ENCODE data around the gene SGIP1.

The SGIP1 gene

DNA sequence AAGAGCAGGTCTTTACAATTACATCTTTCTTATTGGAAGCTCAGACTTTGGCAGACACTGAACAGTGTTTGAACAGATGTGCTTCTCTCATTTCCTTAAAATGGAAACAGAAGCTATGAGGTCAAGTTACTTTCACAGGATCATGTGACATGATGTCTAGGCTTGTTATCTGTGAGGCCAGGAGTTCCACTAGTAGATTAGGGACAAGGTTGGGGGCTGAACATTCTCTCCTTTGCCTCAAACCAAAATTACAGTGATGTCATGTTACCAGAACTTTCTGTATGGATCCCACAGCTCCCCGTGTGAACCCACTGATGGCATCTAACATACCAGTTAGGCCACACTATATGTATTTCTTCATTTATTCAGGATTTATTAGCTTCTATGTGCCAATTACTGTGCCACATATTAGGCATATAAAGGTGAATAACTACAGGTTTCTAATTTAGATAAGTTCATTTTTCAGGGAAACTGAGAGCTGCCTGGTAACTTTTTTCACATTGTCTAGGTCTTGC, 224.3 kb downstream of the SGIP1 start:
- DNase-seq (ENCODE audit: low read depth): no peak
- TF ChIP-seq, protein P1, sequence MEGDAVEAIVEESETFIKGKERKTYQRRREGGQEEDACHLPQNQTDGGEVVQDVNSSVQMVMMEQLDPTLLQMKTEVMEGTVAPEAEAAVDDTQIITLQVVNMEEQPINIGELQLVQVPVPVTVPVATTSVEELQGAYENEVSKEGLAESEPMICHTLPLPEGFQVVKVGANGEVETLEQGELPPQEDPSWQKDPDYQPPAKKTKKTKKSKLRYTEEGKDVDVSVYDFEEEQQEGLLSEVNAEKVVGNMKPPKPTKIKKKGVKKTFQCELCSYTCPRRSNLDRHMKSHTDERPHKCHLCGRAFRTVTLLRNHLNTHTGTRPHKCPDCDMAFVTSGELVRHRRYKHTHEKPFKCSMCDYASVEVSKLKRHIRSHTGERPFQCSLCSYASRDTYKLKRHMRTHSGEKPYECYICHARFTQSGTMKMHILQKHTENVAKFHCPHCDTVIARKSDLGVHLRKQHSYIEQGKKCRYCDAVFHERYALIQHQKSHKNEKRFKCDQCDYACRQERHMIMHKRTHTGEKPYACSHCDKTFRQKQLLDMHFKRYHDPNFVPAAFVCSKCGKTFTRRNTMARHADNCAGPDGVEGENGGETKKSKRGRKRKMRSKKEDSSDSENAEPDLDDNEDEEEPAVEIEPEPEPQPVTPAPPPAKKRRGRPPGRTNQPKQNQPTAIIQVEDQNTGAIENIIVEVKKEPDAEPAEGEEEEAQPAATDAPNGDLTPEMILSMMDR (conservative IDR thresholded peaks at IDR 0.05; ENCODE audit: low read depth, low read length): no peak
- no peak overlapping the region for H3K4me3 ChIP-seq (ENCODE audit: low read length)

- H3K4me3 ChIP-seq (ENCODE audit: low read length): no peak overlapping the region
- TF ChIP-seq, protein P1 (conservative IDR thresholded peaks at IDR 0.05; ENCODE audit: low read depth, low read length): no peak
- no peak for DNase-seq (ENCODE audit: low read depth)
These were observed 226.6 kb downstream of the SGIP1 start for GRCh38 chr1:66760506-66760905.

GRCh38 chr1:66761221-66761620, 227.3 kb downstream of the SGIP1 start:
- TF ChIP-seq, protein P1 (conservative IDR thresholded peaks at IDR 0.05; ENCODE audit: low read depth, low read length): no peak
- no peak for DNase-seq (ENCODE audit: low read depth)
- no peak overlapping the region for H3K4me3 ChIP-seq (ENCODE audit: low read length)

GRCh38 chr1:66764994-66765578, 231.1 kb downstream of the SGIP1 start:
- no peak overlapping the region for H3K4me3 ChIP-seq (ENCODE audit: low read length)
- no peak for DNase-seq (ENCODE audit: low read depth)
- TF ChIP-seq, protein P1 (conservative IDR thresholded peaks at IDR 0.05; ENCODE audit: low read depth, low read length): peak; percentile 72

DNA sequence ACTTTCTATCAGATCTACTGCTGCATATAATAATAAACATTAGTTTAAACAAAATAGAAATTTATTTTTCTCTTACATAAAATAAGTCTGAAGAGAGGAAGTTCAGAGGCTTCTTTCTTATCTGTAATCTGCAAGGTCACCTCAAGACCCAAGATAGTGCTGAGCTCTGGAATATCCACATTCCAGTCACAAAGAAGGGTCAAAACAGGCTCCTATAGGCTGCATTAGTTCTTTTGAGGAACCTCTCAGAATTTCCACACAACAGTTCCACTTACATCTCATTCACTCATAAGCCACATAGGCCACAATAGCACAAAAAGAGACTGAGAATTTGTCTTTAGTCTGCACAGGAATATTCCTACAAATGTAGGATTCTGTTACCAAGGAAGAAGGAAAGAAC, 233.7 kb downstream of the SGIP1 start:
- H3K4me3 ChIP-seq (ENCODE audit: low read length): no peak overlapping the region
- DNase-seq (ENCODE audit: low read depth): no peak
- TF ChIP-seq, protein P1 (conservative IDR thresholded peaks at IDR 0.05; ENCODE audit: low read depth, low read length): no peak

DNA sequence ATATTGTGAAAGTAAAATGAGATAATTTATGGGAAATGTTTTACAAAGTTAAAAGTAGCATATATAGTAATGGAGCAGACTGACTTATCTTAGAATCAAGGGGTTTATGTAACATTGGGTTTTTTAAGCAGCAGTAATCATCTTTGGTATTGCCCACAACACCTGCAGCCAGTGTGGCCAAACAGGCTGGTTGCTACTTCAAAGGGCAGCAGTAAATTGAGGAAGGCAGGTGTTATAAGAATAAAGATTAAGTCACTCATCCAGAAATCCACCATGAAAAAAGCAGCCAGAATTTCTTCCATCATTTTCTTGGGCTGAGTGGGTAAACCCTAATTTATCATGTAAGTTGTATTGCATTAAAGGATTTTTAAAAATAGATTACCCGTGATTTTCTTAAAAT, 235.0 kb downstream of the SGIP1 start:
- no peak for DNase-seq (ENCODE audit: low read depth)
- TF ChIP-seq, protein P1 (conservative IDR thresholded peaks at IDR 0.05; ENCODE audit: low read depth, low read length): no peak
- no peak overlapping the region for H3K4me3 ChIP-seq (ENCODE audit: low read length)

DNA sequence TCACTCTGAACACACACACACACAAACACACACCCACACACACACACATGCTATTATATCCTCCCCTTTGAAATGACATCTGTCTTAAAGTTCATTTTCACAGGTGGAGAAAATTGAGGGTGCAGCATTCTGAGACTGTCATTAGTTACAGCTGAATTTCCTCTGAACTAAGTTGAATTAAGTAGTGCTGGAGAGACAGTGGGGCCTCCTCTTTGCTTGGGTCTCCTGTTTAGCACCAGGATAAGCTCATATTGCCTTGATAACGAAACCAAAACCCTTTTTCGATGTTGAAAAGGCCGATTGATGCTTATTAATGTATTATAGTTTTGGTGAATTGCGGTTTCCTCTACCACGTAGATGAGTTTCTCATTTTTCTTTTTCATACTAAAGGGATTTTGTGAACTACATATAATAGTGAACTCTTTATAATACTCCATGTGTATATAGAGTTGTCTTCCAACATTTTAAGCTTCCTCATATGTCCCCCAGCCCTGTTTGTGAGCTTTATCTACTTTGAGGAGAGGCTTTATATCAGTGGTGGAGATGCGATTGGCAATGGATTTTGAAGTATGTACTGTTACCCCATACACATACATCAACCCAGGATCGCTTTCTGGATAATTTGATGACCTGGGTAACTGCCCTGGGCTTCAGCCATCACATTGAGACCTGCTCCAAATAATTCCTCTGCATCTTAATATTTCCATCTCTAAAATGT, 235.7 kb downstream of the SGIP1 start:
- no peak for DNase-seq (ENCODE audit: low read depth)
- no peak overlapping the region for H3K4me3 ChIP-seq (ENCODE audit: low read length)
- TF ChIP-seq, protein P1 (conservative IDR thresholded peaks at IDR 0.05; ENCODE audit: low read depth, low read length): no peak

Measured in retinal pigment epithelial cell (primary cell).